Measurements from ENCODE around the gene LDB1.

LDB1 gene

DNA sequence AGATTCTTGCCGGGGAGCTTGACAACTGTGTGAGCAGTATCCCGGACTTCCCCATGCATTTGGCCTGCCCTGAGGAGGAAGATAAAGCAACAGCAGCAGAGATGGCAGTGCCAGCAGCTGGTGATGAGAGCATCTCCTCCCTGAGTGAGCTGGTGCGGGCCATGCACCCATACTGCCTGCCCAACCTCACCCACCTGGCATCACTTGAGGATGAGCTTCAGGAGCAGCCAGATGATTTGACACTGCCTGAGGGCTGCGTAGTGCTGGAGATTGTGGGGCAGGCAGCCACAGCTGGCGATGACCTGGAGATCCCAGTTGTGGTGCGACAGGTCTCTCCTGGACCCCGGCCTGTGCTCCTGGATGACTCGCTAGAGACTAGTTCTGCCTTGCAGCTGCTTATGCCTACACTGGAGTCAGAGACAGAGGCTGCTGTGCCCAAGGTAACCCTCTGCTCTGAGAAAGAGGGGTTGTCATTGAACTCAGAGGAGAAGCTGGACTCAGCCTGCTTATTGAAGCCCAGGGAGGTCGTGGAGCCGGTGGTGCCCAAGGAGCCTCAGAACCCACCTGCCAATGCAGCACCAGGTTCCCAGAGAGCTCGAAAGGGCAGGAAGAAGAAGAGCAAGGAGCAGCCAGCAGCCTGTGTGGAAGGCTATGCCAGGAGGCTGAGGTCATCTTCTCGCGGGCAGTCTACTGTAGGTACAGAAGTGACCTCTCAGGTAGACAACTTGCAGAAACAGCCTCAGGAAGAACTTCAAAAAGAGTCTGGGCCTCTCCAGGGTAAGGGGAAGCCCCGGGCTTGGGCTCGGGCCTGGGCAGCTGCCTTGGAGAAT is 19.3 kb upstream of the LDB1 start:
- DNase-seq: no peak
- in situ Hi-C loops (cut with HindIII; ENCODE audit: low pct_ligation_motif_present, low pct_unique_long_range_greater_than_20kb, low sequenced_read_pairs): no loop called here

DNA sequence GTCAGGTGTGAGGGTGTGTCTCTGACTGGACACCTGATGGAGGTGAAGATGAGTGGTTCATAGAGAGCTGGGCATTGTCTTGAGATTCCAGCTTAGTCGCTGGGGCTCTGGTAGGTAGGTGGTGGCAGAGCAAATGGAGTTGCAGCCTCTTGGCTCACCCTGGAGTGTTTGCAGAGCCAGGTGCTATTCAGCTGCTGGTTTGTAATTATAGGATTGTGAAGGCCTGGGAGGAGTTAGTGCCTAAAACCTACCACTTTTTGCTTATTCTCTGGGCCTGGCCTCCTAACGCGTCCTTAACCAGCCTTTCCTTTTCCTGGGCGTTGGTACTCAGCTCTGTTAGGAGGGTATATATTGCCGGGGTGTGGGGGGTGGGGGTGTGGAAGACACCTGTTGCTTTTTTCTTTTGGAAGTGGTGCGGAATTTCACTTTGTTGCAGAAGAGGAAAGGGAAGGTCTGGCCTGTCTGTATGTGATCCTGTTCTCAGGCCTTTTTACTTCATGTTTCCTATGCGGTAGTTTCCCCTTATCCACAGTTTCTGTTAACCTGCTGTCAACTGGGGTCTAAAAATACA is 15.9 kb upstream of the LDB1 start:
- in situ Hi-C loops (cut with HindIII; ENCODE audit: low pct_ligation_motif_present, low pct_unique_long_range_greater_than_20kb, low sequenced_read_pairs): no loop called here
- DNase-seq: no peak

DNA sequence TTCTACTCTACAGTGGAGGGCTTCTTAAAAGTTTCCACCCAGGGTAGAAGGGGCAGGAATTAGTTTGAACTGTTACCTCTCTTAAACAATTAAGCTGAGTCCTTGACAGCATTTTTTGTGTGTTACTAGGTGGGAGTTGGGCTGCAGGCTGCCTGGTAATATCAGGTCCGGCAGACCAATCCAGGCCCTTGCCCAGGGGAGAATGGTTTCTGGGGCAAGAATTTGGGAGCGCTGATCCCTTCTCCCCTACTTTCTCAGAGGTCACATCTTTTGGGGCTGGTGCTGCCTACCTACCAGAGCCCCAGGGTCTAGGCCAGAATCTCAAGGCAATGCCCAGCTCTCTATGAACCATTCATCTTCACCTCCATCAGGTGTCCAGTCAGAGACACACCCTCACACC is 14.2 kb upstream of the LDB1 start:
- DNase-seq: no peak
- in situ Hi-C loops (cut with HindIII; ENCODE audit: low pct_ligation_motif_present, low pct_unique_long_range_greater_than_20kb, low sequenced_read_pairs): no loop called here

DNA sequence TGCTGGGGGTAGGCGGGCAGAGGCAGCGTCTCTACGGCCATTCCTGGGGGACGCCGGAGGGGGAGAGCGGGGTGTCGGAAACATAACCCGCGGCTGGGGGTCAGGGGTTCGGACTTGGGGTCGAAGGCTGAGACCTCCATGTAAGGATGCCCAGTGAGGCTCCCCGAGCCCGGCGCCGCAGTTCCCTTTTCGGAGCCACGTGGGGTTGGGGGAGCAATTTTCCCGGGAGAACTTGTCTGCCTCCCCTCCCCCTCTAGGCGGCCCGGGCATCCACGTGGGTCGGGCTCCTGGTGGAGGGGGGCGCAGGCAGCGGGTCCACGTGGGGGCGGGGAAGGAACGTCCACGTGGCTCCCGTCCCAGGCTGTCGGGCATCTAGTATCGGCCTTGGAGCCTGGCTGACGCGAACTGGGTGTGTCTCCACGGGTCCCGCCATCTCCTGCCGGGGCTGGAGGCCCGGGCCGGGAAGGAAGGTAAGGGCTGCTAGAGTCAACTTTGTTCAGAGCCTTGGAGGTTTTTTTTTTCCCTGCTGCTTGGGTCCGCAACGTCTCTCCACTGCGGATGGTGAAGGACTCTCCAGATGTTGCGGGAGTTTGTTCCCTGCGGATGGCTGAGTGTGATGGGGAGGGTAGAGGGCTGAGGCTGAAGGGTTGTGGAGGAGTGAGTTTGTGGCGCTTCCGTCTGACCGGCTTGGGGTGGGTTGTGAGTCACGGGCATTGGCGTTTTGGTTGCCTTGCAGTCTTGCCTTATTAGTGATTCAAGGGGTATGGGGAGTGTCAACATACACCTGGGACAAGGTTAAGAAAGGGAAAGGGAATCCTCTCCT is 13.4 kb upstream of the LDB1 start:
- DNase-seq: peak; percentile 71
- in situ Hi-C loops (cut with HindIII; ENCODE audit: low pct_ligation_motif_present, low pct_unique_long_range_greater_than_20kb, low sequenced_read_pairs): no loop called here

DNA sequence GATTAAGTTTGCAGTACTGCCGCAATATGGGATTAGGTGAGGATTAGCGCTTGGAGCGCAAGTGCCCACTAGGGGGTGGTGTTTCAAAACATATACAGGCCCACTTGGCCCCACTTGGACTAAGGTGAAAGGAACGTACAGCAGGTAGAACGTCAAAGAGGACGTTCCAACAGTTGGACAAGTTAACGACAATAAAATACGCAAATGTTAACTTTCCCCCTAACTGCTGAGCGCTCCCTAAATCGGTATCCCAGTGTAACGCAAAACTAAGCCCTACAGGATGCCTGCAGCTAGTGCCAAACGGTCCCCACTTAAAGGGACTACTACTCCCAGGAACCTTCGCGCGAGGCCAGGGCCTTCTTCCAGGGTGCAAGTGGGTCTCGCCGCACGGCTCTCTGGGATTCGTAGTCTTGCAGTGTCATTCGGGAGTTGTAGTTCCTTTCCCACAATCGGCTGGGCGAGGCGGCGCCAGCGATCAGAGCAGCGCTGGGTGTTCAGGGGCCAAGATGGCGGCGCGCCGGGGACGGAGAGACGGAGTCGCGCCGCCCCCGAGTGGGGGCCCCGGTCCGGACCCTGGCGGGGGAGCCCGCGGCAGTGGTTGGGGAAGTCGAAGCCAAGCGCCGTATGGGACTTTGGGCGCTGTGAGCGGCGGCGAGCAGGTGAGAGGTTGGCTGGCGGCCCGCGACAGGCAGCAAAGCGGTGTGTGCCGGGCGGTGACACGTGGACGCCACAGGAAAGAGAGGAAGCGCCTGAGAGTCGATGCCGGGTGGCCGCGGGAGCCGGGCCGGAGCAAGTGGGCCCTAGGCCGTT is 12.6 kb upstream of the LDB1 start, which contains the start of gene PPRC1:
Gene PPRC1 (plus strand): TSS at position 478 of the 810 bp plus-strand sequence. CDS start 29 bp downstream, at position 507.
- DNase-seq: peak; percentile 99
- in situ Hi-C loops (cut with HindIII; ENCODE audit: low pct_ligation_motif_present, low pct_unique_long_range_greater_than_20kb, low sequenced_read_pairs): no loop called here

DNA sequence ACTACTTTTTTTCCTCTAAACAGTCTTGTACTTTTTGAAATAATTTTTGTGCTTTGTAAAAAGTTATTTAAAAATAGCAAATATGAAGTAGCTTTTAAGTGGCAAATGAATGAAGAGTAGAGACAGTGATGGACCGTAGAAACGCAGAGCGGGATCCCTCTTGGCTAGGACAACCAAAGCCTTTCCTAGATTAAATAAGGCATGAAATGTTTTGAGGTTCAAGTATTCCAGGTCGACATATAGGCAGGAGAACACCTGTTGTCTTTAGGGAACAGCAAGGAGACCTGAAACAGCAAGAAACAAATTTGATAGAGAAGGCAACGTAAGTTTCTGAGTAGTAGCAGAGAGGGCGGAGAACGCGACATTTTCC is 12.0 kb upstream of the LDB1 start:
- in situ Hi-C loops (cut with HindIII; ENCODE audit: low pct_ligation_motif_present, low pct_unique_long_range_greater_than_20kb, low sequenced_read_pairs): no loop called here

DNA sequence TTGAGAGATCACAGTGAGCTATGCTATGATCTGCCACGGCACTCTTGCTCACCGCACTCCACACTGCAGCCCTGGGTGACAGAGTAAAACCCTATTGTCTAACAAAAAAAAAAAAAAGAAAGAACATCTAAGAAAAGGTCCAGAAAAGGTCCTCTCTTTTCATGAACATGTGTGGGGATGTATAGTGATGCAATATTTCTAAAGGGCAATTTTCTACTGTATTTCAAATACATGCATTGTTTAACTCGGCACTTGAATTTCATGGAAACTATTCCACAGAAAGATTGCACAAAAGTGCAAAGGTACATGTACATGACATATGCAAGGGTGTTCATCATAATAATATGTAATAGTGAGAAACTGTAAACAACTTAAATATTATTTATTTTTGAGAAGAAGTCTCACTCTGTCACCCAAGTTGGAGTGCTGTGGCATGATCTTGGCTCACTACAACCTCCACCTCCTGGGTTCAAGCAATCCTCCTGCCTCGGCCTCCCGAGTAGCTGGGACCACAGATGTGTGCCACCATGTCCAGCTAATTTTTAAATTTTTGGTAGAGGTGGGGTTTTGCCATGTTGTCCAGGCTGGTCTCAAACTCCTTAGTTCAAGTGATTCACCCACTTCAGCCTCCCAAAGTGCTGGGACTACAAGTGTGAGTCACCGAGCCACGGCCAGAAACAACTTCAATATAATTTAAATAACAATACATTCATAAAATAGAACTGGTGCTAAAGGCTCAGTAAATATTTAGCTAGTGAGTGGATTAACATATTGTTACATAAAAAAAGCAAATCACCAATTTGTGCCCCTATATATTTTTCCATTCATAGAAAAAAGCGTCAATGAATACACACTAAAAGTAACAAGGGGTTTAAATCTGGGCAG is 11.4 kb upstream of the LDB1 start:
- DNase-seq: peak; percentile 45
- in situ Hi-C loops (cut with HindIII; ENCODE audit: low pct_ligation_motif_present, low pct_unique_long_range_greater_than_20kb, low sequenced_read_pairs): no loop called here

More for the DNA sequence above, 12.0 kb upstream of the LDB1 start:
- no peak for DNase-seq

DNA sequence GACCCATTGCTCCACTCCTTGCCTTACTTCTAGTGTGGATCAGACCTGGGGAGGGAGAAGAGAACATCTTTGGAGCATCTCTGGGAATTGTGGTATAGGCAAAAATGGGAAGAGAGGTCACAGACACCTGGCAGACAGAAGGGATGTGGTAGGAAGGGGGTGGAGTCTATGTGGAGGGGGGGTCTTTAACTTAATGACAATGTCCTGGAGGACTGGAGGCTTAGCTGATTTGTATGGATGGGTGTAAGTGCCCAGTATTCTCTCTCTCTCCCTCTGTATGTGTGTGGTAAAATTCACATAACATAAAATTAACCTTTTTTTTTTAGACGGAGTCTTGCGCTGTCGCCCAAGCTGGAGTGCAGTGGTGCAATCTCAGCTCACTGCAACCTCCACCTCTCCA is 3.1 kb upstream of the LDB1 start:
- no peak for DNase-seq
- in situ Hi-C loops (cut with HindIII; ENCODE audit: low pct_ligation_motif_present, low pct_unique_long_range_greater_than_20kb, low sequenced_read_pairs): no loop called here

DNA sequence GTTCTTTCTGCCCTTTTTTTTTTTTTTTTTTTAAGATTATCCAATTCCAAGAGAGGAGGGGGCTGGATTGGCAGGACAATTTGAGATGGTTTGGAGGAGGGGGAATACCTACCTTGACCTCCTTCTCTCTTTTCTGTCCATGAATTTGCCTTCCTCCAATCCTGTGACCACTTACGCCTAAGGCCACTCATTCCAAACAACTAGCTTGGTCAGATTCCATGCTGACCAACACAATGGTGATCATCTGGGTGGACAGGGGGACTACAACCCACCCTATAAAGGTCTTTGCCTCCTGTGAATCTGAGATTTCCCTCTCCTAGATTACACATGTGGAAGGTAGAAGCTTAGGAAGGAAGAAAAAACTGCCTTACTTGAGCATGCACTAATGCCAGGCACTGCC is 2.3 kb upstream of the LDB1 start:
- in situ Hi-C loops (cut with HindIII; ENCODE audit: low pct_ligation_motif_present, low pct_unique_long_range_greater_than_20kb, low sequenced_read_pairs): no loop called here
- DNase-seq: no peak

DNA sequence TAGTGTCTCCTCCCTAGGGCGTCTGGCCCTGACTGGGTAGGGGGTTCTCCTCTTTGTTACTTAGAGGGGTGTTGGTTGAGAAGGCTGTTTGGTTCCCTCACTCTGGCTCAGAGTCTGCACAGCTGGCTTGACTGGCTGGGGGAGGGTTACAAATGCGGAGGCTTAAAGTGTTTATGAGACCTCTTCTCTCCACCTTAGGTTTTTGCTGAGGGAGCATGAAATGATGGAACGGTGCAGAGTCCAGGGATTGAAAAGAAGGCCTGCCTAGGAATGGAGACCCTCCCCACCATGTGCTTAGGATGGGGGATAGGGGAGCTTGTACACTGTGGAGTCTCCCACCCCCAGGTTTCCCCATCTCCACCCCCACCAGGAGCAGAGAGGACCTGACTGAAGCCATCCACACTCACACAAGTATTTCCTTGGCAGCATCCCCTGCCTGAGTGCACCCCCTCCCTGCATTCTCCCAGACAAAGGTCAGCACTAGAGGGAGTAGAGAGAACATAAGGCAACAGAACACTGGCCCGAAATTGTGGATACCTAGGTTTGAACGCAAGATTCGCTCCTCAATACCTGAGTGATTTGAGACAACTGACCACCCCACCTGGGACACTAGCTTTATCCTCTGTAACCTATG is 1.7 kb upstream of the LDB1 start:
- in situ Hi-C loops (cut with HindIII; ENCODE audit: low pct_ligation_motif_present, low pct_unique_long_range_greater_than_20kb, low sequenced_read_pairs): no loop called here
- no peak for DNase-seq

DNA sequence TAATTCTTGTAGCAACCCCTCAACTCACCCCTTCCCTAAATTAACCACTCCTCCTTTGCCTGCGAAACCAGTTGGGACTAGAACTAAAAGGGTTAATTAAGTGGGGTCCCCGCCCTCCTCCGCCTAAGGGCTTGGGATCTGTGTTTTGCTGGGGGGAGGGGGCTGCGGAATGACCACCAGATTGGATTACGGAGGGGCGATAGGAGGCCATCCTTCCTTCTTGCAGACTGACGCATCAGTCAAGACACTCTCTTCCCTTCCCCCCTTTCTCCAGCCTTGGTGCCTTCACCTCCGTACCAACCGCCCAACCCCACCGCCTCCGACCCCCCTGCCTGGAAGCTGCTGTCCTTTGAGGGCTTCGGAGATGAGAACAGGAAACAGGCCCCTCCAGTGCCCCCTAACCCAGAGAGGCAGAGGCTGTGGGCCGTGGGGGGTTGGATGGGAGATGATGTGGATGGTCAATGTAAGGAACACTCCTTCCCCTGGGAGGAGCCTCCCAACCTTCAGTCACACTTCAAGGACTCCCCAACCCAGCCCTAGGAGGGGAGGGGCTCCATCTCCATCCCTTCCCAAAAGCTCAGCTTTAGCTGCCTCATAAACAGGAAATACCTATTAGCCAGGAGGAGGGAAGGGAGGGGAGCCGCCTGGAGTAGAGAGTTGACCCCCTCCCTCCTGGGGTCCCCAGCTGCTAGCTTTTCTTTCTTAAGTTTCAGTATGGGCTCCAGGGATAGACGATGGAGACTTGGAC is 997 bp upstream of the LDB1 start:
- DNase-seq: peak; percentile 68
- in situ Hi-C loops (cut with HindIII; ENCODE audit: low pct_ligation_motif_present, low pct_unique_long_range_greater_than_20kb, low sequenced_read_pairs): no loop called here

DNA sequence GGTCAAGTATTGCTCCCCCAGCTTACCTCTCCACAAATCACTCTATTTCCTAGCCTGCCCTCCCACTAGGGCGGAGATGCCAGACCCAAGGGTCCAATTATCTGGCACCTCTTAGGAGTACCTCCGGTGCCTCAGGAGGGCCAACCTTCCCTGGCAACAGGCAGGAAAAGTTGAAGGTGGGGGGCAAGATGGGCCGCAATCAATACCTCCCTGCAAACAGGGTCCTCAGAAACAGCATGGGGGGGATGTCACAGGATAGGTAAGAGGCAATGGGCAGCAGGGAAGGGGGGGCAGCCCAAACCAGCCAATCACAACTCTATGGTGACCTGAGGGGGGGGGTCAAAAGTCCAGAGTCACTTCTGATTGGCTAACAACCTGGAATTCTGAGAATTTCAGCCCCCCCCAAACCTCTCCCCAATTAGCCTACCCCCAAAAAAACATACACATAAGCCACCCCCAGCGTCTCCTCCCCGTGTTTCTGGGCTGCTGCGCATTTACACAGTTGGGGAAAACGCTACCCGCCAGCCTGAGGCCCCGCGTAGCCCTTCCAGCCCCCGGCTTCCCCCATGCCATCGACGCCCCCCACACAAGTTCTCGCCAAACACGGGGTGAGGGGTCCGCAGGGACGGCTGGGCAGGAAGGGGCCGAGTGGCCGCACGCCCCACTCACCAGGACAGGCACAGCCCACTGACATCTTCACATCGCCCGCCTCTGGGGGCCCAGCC is 589 bp downstream of the LDB1 start:
- in situ Hi-C loops (cut with HindIII; ENCODE audit: low pct_ligation_motif_present, low pct_unique_long_range_greater_than_20kb, low sequenced_read_pairs): no loop called here
- DNase-seq: peak; percentile 83

DNA sequence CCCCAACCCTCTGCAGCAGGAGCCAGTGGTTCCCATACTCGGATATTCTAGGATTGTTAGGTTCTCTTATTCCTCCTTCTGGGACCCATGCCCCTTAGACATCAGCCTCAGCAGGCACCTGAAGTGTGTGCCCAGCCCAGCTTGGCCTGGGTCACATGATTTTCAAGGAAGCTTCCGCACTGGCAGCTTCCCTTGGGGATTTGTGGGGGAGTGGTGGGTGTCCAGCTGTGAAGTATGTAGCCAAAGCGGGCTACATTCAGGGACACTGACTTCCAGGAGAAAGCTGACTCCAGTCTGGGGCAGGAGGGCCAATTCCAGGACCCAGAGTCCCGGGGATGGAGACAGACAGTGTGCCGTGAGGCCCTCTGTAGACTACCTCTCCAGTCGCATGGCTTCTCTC is 1.3 kb downstream of the LDB1 start:
- no peak for DNase-seq
- in situ Hi-C loops (cut with HindIII; ENCODE audit: low pct_ligation_motif_present, low pct_unique_long_range_greater_than_20kb, low sequenced_read_pairs): no loop called here

DNA sequence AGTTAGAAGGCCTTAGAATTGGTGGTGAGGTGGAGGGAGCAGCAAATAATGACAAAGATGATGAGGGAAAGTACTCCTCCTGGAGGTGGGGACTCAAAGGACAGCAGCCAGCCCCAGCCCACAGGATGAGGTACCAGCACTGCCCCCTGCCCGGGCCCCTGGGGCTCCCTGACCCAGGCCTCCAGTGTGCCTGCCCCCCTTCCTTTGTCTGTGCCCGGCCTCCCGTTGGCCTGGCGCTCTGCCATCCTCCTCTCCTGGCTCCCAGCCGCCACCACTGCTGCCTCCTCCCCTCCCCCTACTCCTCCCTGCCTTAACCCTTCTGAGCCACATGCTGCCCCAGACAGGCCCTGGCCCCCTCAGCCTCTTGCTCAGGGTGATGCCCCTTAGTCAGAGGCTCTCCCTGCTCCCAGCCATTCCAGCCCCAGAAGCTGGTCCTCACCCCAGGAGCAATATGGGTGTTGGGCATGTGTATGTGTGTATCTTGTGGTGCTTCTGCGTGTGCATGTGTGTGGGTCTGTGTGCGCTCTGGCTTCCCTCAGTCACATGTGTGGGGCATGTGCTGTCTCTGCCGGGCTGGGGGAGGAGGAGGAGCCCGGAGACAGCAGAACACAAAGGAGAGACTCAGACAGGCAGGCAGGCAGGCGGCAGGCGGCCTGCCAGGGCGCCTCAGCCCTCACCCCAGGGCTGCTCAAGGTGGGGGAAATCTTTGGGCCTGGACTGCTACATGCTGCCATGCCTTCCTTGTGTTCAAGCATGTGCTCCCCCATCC is 2.6 kb downstream of the LDB1 start:
- peak; percentile 75 for DNase-seq
- in situ Hi-C loops (cut with HindIII; ENCODE audit: low pct_ligation_motif_present, low pct_unique_long_range_greater_than_20kb, low sequenced_read_pairs): no loop called here

DNA sequence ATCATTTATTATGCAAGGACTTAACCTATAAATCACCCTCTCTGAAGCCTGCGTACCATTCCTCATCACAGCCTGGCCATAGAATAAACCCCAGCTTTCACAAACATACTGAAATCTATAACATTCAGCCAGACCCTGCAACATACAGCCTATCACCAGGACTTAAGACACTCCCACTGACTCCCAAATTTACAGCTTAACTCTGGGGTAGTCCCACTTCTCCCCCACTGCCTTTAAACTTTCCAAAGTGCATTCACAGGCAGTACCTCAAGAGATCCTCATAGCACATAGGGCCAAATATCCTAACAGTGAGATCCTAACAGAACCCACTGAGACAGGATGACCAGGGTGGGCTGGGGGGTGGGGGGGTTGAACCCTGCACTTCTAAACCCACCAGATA is 3.5 kb downstream of the LDB1 start:
- DNase-seq: no peak
- in situ Hi-C loops (cut with HindIII; ENCODE audit: low pct_ligation_motif_present, low pct_unique_long_range_greater_than_20kb, low sequenced_read_pairs): no loop called here

Measured in ACHN (cell line).